ENCODE data around the gene FAIM.
"Not testable (repeated sequence)": the region's sequence is repeated elsewhere in the genome, so short reads cannot be mapped to it uniquely, and the experiment has no call there.

Gene FAIM

GRCh38 chr3:138569090-138569489, 39.5 kb upstream of the FAIM start:
- TF ChIP-seq CTCF (IDR thresholded peaks at IDR 0.05; ENCODE audit: insufficient read depth, low read length, poor library complexity, severe bottlenecking): no peak

GRCh38 chr3:138569624-138570023, 38.9 kb upstream of the FAIM start:
- H3K4me3 ChIP-seq (replicated peaks; ENCODE audit: low read depth, low read length); H3K36me3 ChIP-seq (ENCODE audit: control insufficient read depth, insufficient read depth, low read length); H3K27me3 ChIP-seq (replicated peaks; ENCODE audit: control insufficient read depth, insufficient read depth, low read length); DNase-seq (ENCODE audit: extremely low read depth, insufficient read length): not testable (repeated sequence)

More at GRCh38 chr3:138569090-138569489, 39.5 kb upstream of the FAIM start:
- DNase-seq (ENCODE audit: extremely low read depth, insufficient read length): no peak
- H3K27me3 ChIP-seq (replicated peaks; ENCODE audit: control insufficient read depth, insufficient read depth, low read length): no peaks in the 10 kb centered on the region
- no peak overlapping the region for H3K4me3 ChIP-seq (replicated peaks; ENCODE audit: low read depth, low read length)
- H3K36me3 ChIP-seq (ENCODE audit: control insufficient read depth, insufficient read depth, low read length): no peaks in the 10 kb centered on the region

DNA sequence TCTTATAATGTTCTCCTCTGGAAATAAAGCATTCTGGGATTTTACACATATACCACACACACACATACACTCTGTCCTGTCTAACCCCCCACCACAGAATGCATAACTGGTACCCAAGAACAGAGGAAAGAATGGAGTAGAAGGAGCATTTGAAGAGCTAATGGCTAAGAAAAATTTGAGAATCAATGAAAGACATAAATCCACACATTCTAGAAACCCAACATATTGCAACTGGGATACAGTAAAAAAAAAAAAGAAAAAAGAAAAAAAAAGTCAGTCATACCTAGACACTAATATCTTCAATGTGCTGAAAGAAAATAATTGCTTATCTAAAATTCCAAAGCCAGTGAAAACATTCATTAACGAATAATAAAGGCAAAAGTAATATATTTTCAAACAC, 35.4 kb upstream of the FAIM start:
- TF ChIP-seq CTCF (IDR thresholded peaks at IDR 0.05; ENCODE audit: insufficient read depth, low read length, poor library complexity, severe bottlenecking): no peak
- Histone ChIP-seq H3K27me3 (replicated peaks; ENCODE audit: control insufficient read depth, insufficient read depth, low read length) (no peaks in the 10 kb centered on the region), H3K36me3 (ENCODE audit: control insufficient read depth, insufficient read depth, low read length) (no peaks in the 10 kb centered on the region), H3K4me3 (replicated peaks; ENCODE audit: low read depth, low read length) (no peak overlapping the region)
- DNase-seq (ENCODE audit: extremely low read depth, insufficient read length): no peak

DNA sequence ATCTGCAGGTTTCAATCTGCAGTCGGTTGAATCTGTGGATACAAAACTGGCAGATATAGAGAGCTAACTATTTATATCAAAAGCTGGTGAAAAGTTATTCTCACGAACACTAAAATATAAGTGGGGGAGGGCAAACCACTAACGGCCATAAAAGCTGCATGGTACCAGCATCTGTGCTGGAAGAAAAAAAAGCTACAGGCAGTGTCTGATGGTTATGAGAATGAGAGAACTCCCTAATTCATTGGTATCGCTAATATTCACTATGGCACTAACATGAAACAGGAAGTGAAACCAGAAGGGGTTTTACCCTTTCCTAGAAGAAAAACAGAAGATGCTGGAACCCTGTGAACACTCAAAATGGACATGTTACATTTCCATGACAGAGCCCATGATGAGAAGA, 30.4 kb upstream of the FAIM start:
- TF ChIP-seq CTCF (IDR thresholded peaks at IDR 0.05; ENCODE audit: insufficient read depth, low read length, poor library complexity, severe bottlenecking): no peak
- DNase-seq (ENCODE audit: extremely low read depth, insufficient read length): peak; percentile 8
- H3K36me3 ChIP-seq (ENCODE audit: control insufficient read depth, insufficient read depth, low read length): no peaks in the 10 kb centered on the region
- H3K27me3 ChIP-seq (replicated peaks; ENCODE audit: control insufficient read depth, insufficient read depth, low read length): no peaks in the 10 kb centered on the region
- H3K4me3 ChIP-seq (replicated peaks; ENCODE audit: low read depth, low read length): no peak overlapping the region

GRCh38 chr3:138578961-138579574, 29.5 kb upstream of the FAIM start:
- Histone ChIP-seq H3K27me3 (replicated peaks; ENCODE audit: control insufficient read depth, insufficient read depth, low read length) (no peaks in the 10 kb centered on the region), H3K36me3 (ENCODE audit: control insufficient read depth, insufficient read depth, low read length) (no peaks in the 10 kb centered on the region), H3K4me3 (replicated peaks; ENCODE audit: low read depth, low read length) (no peak overlapping the region)
- TF ChIP-seq CTCF (IDR thresholded peaks at IDR 0.05; ENCODE audit: insufficient read depth, low read length, poor library complexity, severe bottlenecking): no peak
- no peak for DNase-seq (ENCODE audit: extremely low read depth, insufficient read length)

GRCh38 chr3:138587374-138587773, 21.2 kb upstream of the FAIM start:
- TF ChIP-seq CTCF (IDR thresholded peaks at IDR 0.05; ENCODE audit: insufficient read depth, low read length, poor library complexity, severe bottlenecking): no peak
- no peaks in the 10 kb centered on the region for H3K27me3 ChIP-seq (replicated peaks; ENCODE audit: control insufficient read depth, insufficient read depth, low read length)
- H3K4me3 ChIP-seq (replicated peaks; ENCODE audit: low read depth, low read length): no peak overlapping the region
- H3K36me3 ChIP-seq (ENCODE audit: control insufficient read depth, insufficient read depth, low read length): no peaks in the 10 kb centered on the region
- DNase-seq (ENCODE audit: extremely low read depth, insufficient read length): no peak
